Measurements from ENCODE around the gene IGHMBP2. TPM values are rescaled to one million over a fixed set of nuclear protein-coding genes. Genes with fewer than 3 reads are reported as not detected.

IGHMBP2 gene
- total RNA-seq, 2 experiments from 2014 or later, result 17.5 to 37.9 TPM

GRCh38 chr11:68896171-68896959, 7.3 kb upstream of the IGHMBP2 start:
- ChIA-PET POLR2A (no interaction called here), CTCF (ENCODE audit: unreplicated experiment) (no interaction called here)
- DNase-seq (ENCODE audit: low spot score), result no peak
- Histone ChIP-seq H3K9me2 (ENCODE audit: insufficient read depth, low read length) (no peaks in the 10 kb centered on the region), H4K20me1 (ENCODE audit: insufficient read depth, low read length) (peaks cover 5% of the 10 kb centered on the region; the same call in 1 of the 2 replicates), H3K9me3 (ENCODE audit: low read length) (no peaks in the 10 kb centered on the region), H3K4me2 (ENCODE audit: low read length) (no peak overlapping the region), H3K36me3 (ENCODE audit: insufficient read depth, low read length) (peaks cover 92% of the 10 kb centered on the region), H2AFZ (ENCODE audit: low read length) (no peak overlapping the region), H3K79me2 (ENCODE audit: insufficient read depth, low read depth, low read length) (peaks cover 14% of the 10 kb centered on the region; the same call in 1 of the 2 replicates), H3K4me1 (ENCODE audit: insufficient read depth, low read length, poor library complexity, severe bottlenecking) (no peaks in the 10 kb centered on the region), H3K27ac (ENCODE audit: low read depth, low read length, poor library complexity, severe bottlenecking) (no peak overlapping the region), H3K4me3 (ENCODE audit: low read depth, low read length, poor library complexity, severe bottlenecking) (no peak overlapping the region)
- intact Hi-C loops (cut with micrococcal nuclease; ENCODE audit: unreplicated experiment), result no loop called here
- BruUV-seq (replicated peaks), result no TSS peak
- no peak for TF ChIP-seq EZH2phosphoT487 (IDR thresholded peaks at IDR 0.05; ENCODE audit: borderline replicate concordance, low read depth, low read length)
- TF ChIP-seq CTCF (conservative IDR thresholded peaks at IDR 0.05; ENCODE audit: low read length), result no peak

GRCh38 chr11:68897441-68897840, 6.2 kb upstream of the IGHMBP2 start:
- CTCF ChIA-PET (ENCODE audit: unreplicated experiment), result no interaction called here
- H3K79me2 ChIP-seq (ENCODE audit: insufficient read depth, low read depth, low read length), result peaks cover 25% of the 10 kb centered on the region

More at GRCh38 chr11:68897441-68897840, 6.2 kb upstream of the IGHMBP2 start:
- Histone ChIP-seq H3K9me2 (ENCODE audit: insufficient read depth, low read length) (no peaks in the 10 kb centered on the region), H3K36me3 (ENCODE audit: insufficient read depth, low read length) (peaks cover 86% of the 10 kb centered on the region), H3K4me2 (ENCODE audit: low read length) (no peak overlapping the region), H3K4me1 (ENCODE audit: insufficient read depth, low read length, poor library complexity, severe bottlenecking) (peaks cover 8% of the 10 kb centered on the region), H2AFZ (ENCODE audit: low read length) (no peak overlapping the region), H4K20me1 (ENCODE audit: insufficient read depth, low read length) (peaks cover 11% of the 10 kb centered on the region), H3K9me3 (ENCODE audit: low read length) (no peaks in the 10 kb centered on the region), H3K4me3 (ENCODE audit: low read depth, low read length, poor library complexity, severe bottlenecking) (no peak overlapping the region), H3K27ac (ENCODE audit: low read depth, low read length, poor library complexity, severe bottlenecking) (no peak overlapping the region)
- no peak for DNase-seq (ENCODE audit: low spot score)
- intact Hi-C loops (cut with micrococcal nuclease; ENCODE audit: unreplicated experiment), result no loop called here
- POLR2A ChIA-PET, result interaction anchor here (0.6 kb wide), 1 partner anchor 148 kb away, joined by 3 read pairs; no protein-coding TSS in a partner anchor
- no TSS peak for BruUV-seq (replicated peaks)
- no peak for TF ChIP-seq CTCF (conservative IDR thresholded peaks at IDR 0.05; ENCODE audit: low read length)
- TF ChIP-seq EZH2phosphoT487 (IDR thresholded peaks at IDR 0.05; ENCODE audit: borderline replicate concordance, low read depth, low read length), result no peak
